GM18511 (cell line): Measurements from ENCODE around the gene MAD1L1.

Experiments
- ATAC-seq: cut with Tn5 transposase; IDR thresholded peaks from one replicate; pipeline ENCODE4 v1.9.1; 2021; ENCODE audit warnings: mild to moderate bottlenecking, moderate library complexity; ENCODE audit not compliant: unreplicated experiment

The MAD1L1 gene

GRCh38 chr7:2202361-2202761, 30.4 kb downstream of the MAD1L1 start:
- ATAC-seq = no peak

GRCh38 chr7:2201686-2202360, 30.9 kb downstream of the MAD1L1 start:
- ATAC-seq = no peak

GRCh38 chr7:2201128-2201527, 31.6 kb downstream of the MAD1L1 start:
- no peak for ATAC-seq

- no peak for ATAC-seq
Observed at GRCh38 chr7:2200584-2200980, 32.2 kb downstream of the MAD1L1 start.

- ATAC-seq = no peak
Observed at GRCh38 chr7:2199956-2200583, 32.7 kb downstream of the MAD1L1 start.

GRCh38 chr7:2199528-2199927, 33.2 kb downstream of the MAD1L1 start:
- ATAC-seq = no peak

- ATAC-seq = no peak
Observed at GRCh38 chr7:2198760-2199159, 34.0 kb downstream of the MAD1L1 start.

GRCh38 chr7:2198206-2198605, 34.5 kb downstream of the MAD1L1 start:
- ATAC-seq = no peak

- no peak for ATAC-seq
Observed at GRCh38 chr7:2197436-2198155, 35.1 kb downstream of the MAD1L1 start.

- ATAC-seq = no peak
Observed at GRCh38 chr7:2196381-2197378, 36.1 kb downstream of the MAD1L1 start.

- no peak for ATAC-seq
Observed at GRCh38 chr7:2195400-2196246, 37.1 kb downstream of the MAD1L1 start.

- ATAC-seq = no peak
Observed at GRCh38 chr7:2193575-2194305, 39.0 kb downstream of the MAD1L1 start.

- no peak for ATAC-seq
Observed at GRCh38 chr7:2192831-2193534, 39.8 kb downstream of the MAD1L1 start.

- no peak for ATAC-seq
Observed at GRCh38 chr7:2191016-2191415, 41.7 kb downstream of the MAD1L1 start.

GRCh38 chr7:2190531-2190930, 42.2 kb downstream of the MAD1L1 start:
- no peak for ATAC-seq

- no peak for ATAC-seq
Observed at GRCh38 chr7:2186166-2186565, 46.6 kb downstream of the MAD1L1 start.

- no peak for ATAC-seq
Observed at GRCh38 chr7:2185715-2186114, 47.0 kb downstream of the MAD1L1 start.

GRCh38 chr7:2182461-2182860, 50.3 kb downstream of the MAD1L1 start:
- no peak for ATAC-seq
